ENCODE measurements around the gene EHD3. TPM values are rescaled to one million over a fixed set of nuclear protein-coding genes. Genes with fewer than 3 reads are reported as not detected.

The EHD3 gene
- total RNA-seq, 2 experiments from 2014 or later: 0.54 to 0.60 TPM

- CTCF ChIA-PET: interaction anchor here (1.5 kb wide), 1 partner anchor 136 kb away, joined by 5 read pairs; no protein-coding TSS in a partner anchor
- H3K36me3 Mint-ChIP-seq (ENCODE audit: low read depth): no peaks in the 10 kb centered on the region
These were observed 36.8 kb upstream of the EHD3 start for GRCh38 chr2:31197166-31197565.

DNA sequence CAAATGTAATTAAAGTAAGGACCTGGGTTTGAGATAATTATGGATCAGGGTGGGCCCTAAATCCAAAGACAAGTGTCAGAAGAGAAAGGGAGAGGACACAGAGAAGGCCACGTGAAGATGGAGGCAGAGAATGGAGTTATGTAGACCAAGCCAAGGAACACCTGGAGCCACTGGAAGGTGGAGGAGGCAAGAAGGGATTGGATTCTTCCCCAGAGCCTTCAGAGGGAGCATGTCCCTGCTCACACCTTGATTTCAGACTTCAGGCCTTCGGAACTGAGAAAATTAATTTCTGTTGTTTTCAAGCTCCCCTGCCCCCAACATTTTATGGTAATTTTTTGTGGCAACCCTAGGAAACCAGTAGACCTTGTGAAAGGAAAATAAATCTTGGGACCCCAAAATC is 36.3 kb upstream of the EHD3 start:
- DNase-seq (no peak), ATAC-seq (no peak)
- Mint-ChIP-seq H3K4me1 (ENCODE audit: low read depth) (no peaks in the 10 kb centered on the region), H3K27ac (no peak overlapping the region), H3K4me3 (no peak overlapping the region), H3K27me3 (no peaks in the 10 kb centered on the region), H3K9me3 (no peaks in the 10 kb centered on the region), H3K36me3 (ENCODE audit: low read depth) (no peaks in the 10 kb centered on the region)
- POLR2A ChIA-PET: no interaction called here
- TF ChIP-seq, protein P1, sequence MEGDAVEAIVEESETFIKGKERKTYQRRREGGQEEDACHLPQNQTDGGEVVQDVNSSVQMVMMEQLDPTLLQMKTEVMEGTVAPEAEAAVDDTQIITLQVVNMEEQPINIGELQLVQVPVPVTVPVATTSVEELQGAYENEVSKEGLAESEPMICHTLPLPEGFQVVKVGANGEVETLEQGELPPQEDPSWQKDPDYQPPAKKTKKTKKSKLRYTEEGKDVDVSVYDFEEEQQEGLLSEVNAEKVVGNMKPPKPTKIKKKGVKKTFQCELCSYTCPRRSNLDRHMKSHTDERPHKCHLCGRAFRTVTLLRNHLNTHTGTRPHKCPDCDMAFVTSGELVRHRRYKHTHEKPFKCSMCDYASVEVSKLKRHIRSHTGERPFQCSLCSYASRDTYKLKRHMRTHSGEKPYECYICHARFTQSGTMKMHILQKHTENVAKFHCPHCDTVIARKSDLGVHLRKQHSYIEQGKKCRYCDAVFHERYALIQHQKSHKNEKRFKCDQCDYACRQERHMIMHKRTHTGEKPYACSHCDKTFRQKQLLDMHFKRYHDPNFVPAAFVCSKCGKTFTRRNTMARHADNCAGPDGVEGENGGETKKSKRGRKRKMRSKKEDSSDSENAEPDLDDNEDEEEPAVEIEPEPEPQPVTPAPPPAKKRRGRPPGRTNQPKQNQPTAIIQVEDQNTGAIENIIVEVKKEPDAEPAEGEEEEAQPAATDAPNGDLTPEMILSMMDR (IDR thresholded peaks at IDR 0.05): no peak
- CTCF ChIA-PET: interaction anchor here (1.5 kb wide), 1 partner anchor 136 kb away, joined by 5 read pairs; no protein-coding TSS in a partner anchor
- intact Hi-C loops (cut with micrococcal nuclease): no loop called here

More at GRCh38 chr2:31197166-31197565, 36.8 kb upstream of the EHD3 start:
- H3K4me3 Mint-ChIP-seq: no peak overlapping the region
- H3K27ac Mint-ChIP-seq: no peak overlapping the region
- ATAC-seq (no peak), DNase-seq (no peak)
- no peaks in the 10 kb centered on the region for H3K9me3 Mint-ChIP-seq
- TF ChIP-seq, protein P1 (IDR thresholded peaks at IDR 0.05): no peak
- H3K4me1 Mint-ChIP-seq (ENCODE audit: low read depth): no peaks in the 10 kb centered on the region
- intact Hi-C loops (cut with micrococcal nuclease): no loop called here
- POLR2A ChIA-PET: no interaction called here
- no peaks in the 10 kb centered on the region for H3K27me3 Mint-ChIP-seq

DNA sequence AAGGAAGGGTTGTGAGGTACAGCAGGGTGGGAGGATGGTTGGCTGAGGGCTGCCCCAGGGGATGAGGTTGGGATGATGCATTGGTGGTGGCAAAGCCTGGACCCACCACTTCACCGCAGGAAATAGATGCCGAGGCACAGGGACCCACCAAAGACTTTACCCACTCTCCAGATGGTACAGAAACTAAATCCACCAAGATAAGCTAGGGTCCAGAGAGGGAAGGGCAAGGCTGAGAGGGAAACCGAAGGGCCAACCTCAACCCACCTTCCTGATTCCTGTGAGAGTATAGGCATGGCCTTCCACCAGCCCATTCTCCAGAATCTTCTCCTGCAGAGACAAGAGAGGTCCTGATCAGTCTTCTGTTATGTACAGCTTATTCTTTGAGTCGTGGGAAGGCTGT is 34.7 kb upstream of the EHD3 start:
- POLR2A ChIA-PET: no interaction called here
- H3K36me3 Mint-ChIP-seq (ENCODE audit: low read depth): no peaks in the 10 kb centered on the region
- DNase-seq (no peak), ATAC-seq (no peak)
- no peaks in the 10 kb centered on the region for H3K4me1 Mint-ChIP-seq (ENCODE audit: low read depth)
- TF ChIP-seq, protein P1 (IDR thresholded peaks at IDR 0.05): no peak
- CTCF ChIA-PET: interaction anchor here (1.5 kb wide), 1 partner anchor 488 kb away, joined by 3 read pairs; no protein-coding TSS in a partner anchor
- no peak overlapping the region for H3K27ac Mint-ChIP-seq
- intact Hi-C loops (cut with micrococcal nuclease): no loop called here
- no peak overlapping the region for H3K4me3 Mint-ChIP-seq
- no peaks in the 10 kb centered on the region for H3K9me3 Mint-ChIP-seq
- no peaks in the 10 kb centered on the region for H3K27me3 Mint-ChIP-seq

DNA sequence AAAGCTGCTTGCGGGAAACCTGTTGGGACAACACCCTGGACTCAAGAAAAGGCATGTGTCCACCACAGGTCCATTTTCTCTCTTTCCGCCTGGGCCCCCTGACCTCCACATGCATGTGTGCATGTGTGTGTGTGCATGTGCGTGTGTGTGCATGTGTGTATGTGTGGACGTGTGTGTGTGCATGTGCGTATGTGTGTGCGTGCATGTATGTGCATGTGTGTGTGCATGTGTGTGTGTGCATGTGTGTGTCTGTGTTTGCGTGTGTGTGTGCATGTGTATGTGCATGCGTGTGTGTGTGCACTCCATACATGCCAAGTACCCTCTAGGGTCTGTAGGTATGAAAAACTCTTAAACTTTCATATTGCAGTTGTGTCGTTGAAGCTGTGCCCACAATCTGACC is 33.0 kb upstream of the EHD3 start:
- Mint-ChIP-seq H3K36me3 (ENCODE audit: low read depth) (no peaks in the 10 kb centered on the region), H3K27me3 (no peaks in the 10 kb centered on the region), H3K4me1 (ENCODE audit: low read depth) (no peaks in the 10 kb centered on the region), H3K9me3 (no peaks in the 10 kb centered on the region), H3K4me3 (no peak overlapping the region), H3K27ac (no peak overlapping the region)
- no peak for ATAC-seq
- no peak for DNase-seq
- TF ChIP-seq, protein P1 (IDR thresholded peaks at IDR 0.05): no peak
- CTCF ChIA-PET: interaction anchor here (1.1 kb wide), 1 partner anchor 24 kb away, joined by 3 read pairs; no protein-coding TSS in a partner anchor
- intact Hi-C loops (cut with micrococcal nuclease): no loop called here
- POLR2A ChIA-PET: no interaction called here

- no peaks in the 10 kb centered on the region for H3K27me3 Mint-ChIP-seq
- TF ChIP-seq, protein P1 (IDR thresholded peaks at IDR 0.05): no peak
- ATAC-seq: no peak
- ChIA-PET POLR2A (interaction anchor here (0.6 kb wide), 1 partner anchor 125 kb away, joined by 3 read pairs; no protein-coding TSS in a partner anchor), CTCF (no interaction called here)
- H3K4me3 Mint-ChIP-seq: no peak overlapping the region
- no peak overlapping the region for H3K27ac Mint-ChIP-seq
- no peaks in the 10 kb centered on the region for H3K4me1 Mint-ChIP-seq (ENCODE audit: low read depth)
- DNase-seq: no peak
- no peaks in the 10 kb centered on the region for H3K36me3 Mint-ChIP-seq (ENCODE audit: low read depth)
- intact Hi-C loops (cut with micrococcal nuclease): no loop called here
- no peaks in the 10 kb centered on the region for H3K9me3 Mint-ChIP-seq
These were observed 31.9 kb upstream of the EHD3 start for GRCh38 chr2:31202041-31202440.

Data from activated CD8-positive, alpha-beta T cell treated with anti-CD3 and anti-CD28 coated beads for 36 hours (primary cell).